Skeletal muscle cell (primary cell): ENCODE measurements around the gene ZFP1.
"Not testable (repeated sequence)": the region's sequence is repeated elsewhere in the genome, so short reads cannot be mapped to it uniquely, and the experiment has no call there.

Experiments used
- DNase-seq: peaks from one replicate; pipeline ENCODE4 v3.0.0-alpha.2; 2010; ENCODE audit warnings: low read depth
- H3K4me3 ChIP-seq: 2 replicates; pipeline ENCODE4 v1.5.1; 2011; ENCODE audit warnings: low read depth, mild to moderate bottlenecking, control low read depth, low read length, moderate library complexity

ZFP1 gene

GRCh38 chr16:75198135-75198600 lies 49.8 kb downstream of the ZFP1 start:
- no peak overlapping the region for H3K4me3 ChIP-seq
- DNase-seq: no peak

GRCh38 chr16:75202069-75202590 lies 53.8 kb downstream of the ZFP1 start:
- DNase-seq: no peak
- no peak overlapping the region for H3K4me3 ChIP-seq

- no peak for DNase-seq
- no peak overlapping the region for H3K4me3 ChIP-seq
Measured at GRCh38 chr16:75203096-75203495, 54.8 kb downstream of the ZFP1 start.

GRCh38 chr16:75203667-75204409 lies 55.5 kb downstream of the ZFP1 start:
- no peak for DNase-seq
- H3K4me3 ChIP-seq: no peak overlapping the region

GRCh38 chr16:75204410-75204758 lies 56.1 kb downstream of the ZFP1 start:
- no peak overlapping the region for H3K4me3 ChIP-seq
- no peak for DNase-seq

- not testable (repeated sequence) for DNase-seq, H3K4me3 ChIP-seq
Measured at GRCh38 chr16:75204905-75205304, 56.6 kb downstream of the ZFP1 start.

GRCh38 chr16:75205438-75205837 lies 57.1 kb downstream of the ZFP1 start:
- DNase-seq, H3K4me3 ChIP-seq: not testable (repeated sequence)

- H3K4me3 ChIP-seq, DNase-seq: not testable (repeated sequence)
Measured at GRCh38 chr16:75205961-75206748, 57.8 kb downstream of the ZFP1 start.

- DNase-seq: no peak
- H3K4me3 ChIP-seq: no peak within 1 kb of the TSS
Measured at GRCh38 chr16:75206749-75207451, 58.6 kb downstream of the ZFP1 start, which contains the start of gene CTRB2. TSS of gene CTRB2 (minus strand) at chr16:75207161. CDS start at chr16:75207141, 20 bp downstream.

GRCh38 chr16:75207831-75208230 lies 59.5 kb downstream of the ZFP1 start:
- DNase-seq: no peak
- H3K4me3 ChIP-seq: no peak overlapping the region

- no peak overlapping the region for H3K4me3 ChIP-seq
Measured at GRCh38 chr16:75208242-75208825, 60.0 kb downstream of the ZFP1 start.

GRCh38 chr16:75208861-75209505 lies 60.7 kb downstream of the ZFP1 start:
- no peak overlapping the region for H3K4me3 ChIP-seq
- no peak for DNase-seq

More at GRCh38 chr16:75208242-75208825, 60.0 kb downstream of the ZFP1 start:
- no peak for DNase-seq

- not testable (repeated sequence) for H3K4me3 ChIP-seq, DNase-seq
Measured at GRCh38 chr16:75209514-75209913, 61.2 kb downstream of the ZFP1 start.

- no peak for DNase-seq
- no peak overlapping the region for H3K4me3 ChIP-seq
Measured at GRCh38 chr16:75209944-75210343, 61.6 kb downstream of the ZFP1 start.

- H3K4me3 ChIP-seq, DNase-seq: not testable (repeated sequence)
Measured at GRCh38 chr16:75211286-75211685, 63.0 kb downstream of the ZFP1 start.

GRCh38 chr16:75216127-75216526 lies 67.8 kb downstream of the ZFP1 start:
- H3K4me3 ChIP-seq: no peak overlapping the region
- no peak for DNase-seq

- no peak for DNase-seq
Measured at GRCh38 chr16:75216576-75216975, 68.3 kb downstream of the ZFP1 start.

GRCh38 chr16:75217389-75217851 lies 69.1 kb downstream of the ZFP1 start:
- no peak for DNase-seq
- H3K4me3 ChIP-seq: no peak overlapping the region

More at GRCh38 chr16:75216576-75216975, 68.3 kb downstream of the ZFP1 start:
- no peak overlapping the region for H3K4me3 ChIP-seq
